ENCODE results near the gene IAH1.

IAH1 gene, protein sequence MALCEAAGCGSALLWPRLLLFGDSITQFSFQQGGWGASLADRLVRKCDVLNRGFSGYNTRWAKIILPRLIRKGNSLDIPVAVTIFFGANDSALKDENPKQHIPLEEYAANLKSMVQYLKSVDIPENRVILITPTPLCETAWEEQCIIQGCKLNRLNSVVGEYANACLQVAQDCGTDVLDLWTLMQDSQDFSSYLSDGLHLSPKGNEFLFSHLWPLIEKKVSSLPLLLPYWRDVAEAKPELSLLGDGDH

DNA sequence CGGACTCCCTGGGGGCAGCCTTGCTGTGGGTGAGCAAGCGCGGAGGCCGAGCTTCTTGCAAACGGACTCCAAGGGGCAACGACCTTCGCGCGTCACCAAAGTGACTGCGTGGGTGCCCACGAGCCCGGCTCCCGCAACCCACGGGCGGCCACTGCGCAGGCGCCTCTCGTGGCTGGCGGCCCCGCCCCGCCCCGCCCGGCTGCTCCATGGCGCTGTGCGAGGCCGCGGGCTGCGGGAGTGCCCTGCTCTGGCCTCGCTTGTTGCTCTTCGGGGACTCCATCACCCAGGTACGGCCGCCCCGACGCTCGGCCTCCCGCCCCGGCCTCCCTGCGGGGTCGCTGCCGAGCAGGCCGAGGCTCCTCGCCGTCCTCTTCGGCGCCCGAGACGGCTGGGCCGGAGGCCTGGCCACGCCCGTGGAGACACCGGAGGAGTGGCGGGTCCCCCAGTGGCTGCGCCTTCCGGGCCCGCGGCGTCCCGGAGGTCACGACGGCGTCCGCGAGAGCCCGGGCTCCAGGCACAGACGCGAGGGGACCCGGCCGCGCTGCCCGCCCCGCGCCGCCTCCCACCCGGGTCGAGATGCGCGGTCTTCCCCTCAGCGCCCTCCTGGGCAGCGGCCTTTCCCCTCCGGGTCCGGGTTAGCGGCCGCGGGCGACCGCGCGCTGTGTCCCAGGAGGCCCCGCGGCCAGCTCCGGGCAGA lies at the start of gene IAH1:
TSS of gene IAH1 (plus strand) at position 191 of the 697 bp plus-strand sequence. CDS start at position 207, 16 bp downstream.
- DNase-seq (ENCODE audit: low read depth in 2 of 3, low spot score in 1 of 3) = peak; percentile 34 to 67 (median 35)

DNA sequence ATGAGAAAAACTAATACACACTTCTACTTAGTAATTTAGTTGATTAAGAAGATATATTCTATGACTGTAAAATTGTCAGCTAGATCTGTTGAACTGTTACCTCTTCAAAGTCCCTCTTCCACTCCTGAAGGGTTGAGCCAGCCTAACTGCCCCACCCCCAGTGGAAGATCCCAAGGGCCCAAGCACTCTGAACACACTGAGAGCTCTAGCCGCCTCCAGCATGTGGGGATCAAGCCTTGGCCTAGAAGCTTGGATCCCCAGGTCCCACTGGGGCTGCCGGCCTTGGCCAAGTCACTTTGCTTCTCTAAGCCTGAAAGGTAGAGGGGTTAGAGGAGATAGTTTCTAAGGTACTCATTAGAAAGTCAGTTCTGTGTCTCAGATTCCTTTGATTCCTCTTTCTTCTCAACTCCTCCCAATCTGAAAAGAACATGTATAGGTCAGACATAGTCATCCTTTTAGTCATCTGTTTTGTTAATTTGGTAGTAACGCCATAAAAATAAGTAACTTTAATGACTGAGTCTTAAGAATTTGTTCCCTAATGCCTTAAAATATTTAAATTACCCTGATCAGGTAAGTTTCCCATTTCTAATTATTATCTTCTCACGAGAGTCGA lies 45.3 kb upstream of the IAH1 start:
- no peak for DNase-seq (ENCODE audit: low read depth in 2 of 3, low spot score in 1 of 3)

DNA sequence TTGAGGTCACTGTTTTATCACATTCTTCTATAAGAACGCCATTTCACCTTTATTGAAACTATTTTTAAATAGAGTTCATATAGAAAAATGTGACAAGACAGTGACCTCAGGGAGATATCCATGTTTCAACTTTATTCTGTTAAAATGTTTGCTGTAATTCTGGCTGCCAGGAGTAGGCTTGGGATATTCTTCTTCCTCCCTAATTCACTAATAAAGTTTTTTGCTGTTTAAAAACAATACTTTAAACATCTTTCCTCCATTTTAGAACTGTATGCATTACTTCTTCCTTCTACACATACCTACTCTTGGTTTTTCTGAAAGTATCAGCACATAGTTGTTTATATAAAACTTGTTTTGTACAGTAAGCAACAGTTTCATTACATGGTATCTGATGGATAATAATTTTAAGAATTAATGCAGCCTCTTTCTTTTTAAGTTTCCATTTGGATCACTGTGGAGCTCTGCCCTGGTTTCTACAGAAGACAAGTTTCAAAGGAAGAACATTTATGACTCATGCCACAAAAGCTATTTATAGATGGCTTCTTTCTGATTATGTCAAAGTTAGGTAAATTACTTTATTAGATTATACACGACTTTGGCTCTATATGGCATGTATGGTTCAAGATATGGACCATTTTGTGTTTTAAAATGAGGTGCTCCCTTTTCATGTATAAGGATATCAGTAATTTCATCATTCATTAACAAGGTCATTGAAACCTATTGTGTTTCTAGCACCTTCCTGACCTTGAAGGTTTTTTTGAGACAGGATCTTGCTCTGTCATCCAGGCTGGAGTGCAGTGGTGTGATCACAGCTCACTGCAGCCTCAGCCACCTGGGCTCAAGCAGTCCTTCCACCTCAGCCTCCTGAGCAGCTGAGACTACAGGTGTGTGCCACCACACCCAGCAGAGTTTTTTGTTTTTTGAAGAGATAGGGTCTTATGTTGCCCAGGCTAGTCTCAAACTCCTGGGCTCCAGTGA lies 43.7 kb upstream of the IAH1 start:
- no peak for DNase-seq (ENCODE audit: low read depth in 2 of 3, low spot score in 1 of 3)

DNA sequence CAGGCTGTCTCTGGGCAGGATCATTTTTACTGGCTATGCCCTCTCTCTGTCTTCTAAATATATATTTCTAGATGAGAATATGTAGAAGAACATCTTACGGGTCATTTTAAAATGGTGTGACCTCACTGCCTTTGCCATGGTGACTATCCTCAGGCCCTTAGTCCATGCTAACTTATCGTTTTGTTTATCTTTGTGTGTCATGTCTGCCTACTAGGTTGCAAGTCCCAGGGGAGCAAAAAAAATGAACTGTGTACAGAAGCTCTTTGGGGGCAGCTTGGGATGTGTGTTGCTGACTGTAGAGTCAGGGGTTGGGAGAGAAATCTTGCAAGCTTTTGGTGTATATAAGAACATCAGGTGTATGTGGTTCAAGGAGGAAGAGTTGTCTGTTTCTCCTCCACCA lies 39.9 kb upstream of the IAH1 start:
- DNase-seq (ENCODE audit: low read depth in 2 of 3, low spot score in 1 of 3) = no peak

DNA sequence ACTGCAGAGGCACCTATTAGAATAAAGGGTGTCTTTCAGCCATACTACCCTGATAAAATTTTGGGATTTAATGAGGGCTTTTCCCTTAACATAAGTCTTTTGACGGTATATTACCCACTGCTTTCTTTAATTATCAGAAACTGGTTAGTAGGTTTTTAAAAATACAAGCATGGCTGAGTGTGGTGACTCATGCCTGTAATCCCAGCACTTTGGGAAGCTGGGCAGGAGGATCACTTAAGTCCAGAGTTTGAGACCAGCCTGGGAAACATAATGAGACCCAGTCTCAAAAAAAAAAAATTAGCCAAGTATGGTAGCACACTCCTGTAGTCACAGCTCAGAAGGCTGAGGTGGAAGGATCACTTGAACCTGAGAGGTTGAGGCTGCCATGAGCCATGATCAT lies 34.8 kb upstream of the IAH1 start:
- no peak for DNase-seq (ENCODE audit: low read depth in 2 of 3, low spot score in 1 of 3)

DNA sequence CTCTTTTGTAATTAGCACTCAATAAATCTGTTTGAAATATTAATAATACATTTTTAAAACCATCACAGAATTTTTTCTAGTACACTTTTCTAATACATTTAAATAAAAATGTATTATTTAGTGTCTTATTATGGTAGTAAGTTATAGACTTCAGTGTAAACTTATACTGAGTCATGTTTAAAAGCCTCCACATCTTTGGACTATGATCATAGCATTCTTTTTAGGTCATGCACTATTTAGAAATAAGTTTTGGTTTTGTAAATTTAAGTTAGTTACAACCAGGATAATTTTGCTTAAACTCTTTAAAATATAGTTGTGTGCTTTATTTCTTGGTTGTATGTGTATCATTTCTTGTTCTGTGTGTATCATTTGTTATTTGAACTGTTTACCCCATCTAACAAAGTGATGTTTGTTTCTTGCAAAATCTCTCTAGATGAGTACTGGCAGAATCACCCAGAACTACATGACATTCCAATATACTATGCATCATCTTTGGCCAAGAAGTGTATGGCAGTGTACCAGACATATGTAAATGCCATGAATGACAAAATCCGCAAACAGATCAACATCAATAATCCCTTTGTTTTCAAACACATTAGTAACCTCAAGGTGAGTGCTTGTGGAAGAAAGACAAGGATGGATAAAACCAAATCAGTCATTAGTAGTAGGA lies 34.2 kb upstream of the IAH1 start:
- DNase-seq (ENCODE audit: low read depth in 2 of 3, low spot score in 1 of 3) = no peak

DNA sequence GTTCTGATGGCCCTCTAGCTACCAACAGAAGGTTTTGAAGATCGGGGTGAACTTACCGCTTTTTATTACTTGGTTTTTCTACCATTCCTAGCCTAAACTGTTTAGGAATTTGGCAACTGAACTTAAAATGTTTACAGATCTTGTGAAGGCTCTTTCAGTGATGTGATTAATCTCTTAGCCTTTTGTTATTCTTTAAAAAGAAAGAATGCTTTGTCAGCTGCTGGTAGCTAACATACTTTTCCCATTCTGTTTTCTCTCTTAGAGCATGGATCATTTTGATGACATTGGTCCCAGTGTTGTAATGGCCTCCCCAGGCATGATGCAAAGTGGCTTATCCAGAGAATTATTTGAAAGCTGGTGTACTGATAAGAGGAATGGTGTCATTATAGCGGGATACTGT lies 32.8 kb upstream of the IAH1 start:
- no peak for DNase-seq (ENCODE audit: low read depth in 2 of 3, low spot score in 1 of 3)

DNA sequence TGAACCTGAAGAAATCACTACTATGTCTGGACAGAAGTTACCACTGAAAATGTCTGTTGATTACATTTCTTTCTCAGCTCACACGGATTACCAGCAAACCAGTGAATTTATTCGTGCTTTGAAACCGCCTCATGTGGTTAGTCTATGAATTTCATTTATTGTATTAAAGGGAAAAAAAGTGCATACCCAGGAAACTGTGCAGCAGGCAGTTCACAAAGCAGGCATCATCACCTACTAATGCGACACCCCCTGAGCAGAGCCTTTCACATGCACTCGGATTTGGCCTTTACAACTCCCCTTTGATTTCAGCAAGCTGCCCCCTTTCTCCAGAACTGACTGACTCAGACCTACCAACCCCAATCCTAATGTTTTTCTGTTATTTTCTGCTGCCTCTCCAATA lies 30.8 kb upstream of the IAH1 start:
- no peak for DNase-seq (ENCODE audit: low read depth in 2 of 3, low spot score in 1 of 3)

DNA sequence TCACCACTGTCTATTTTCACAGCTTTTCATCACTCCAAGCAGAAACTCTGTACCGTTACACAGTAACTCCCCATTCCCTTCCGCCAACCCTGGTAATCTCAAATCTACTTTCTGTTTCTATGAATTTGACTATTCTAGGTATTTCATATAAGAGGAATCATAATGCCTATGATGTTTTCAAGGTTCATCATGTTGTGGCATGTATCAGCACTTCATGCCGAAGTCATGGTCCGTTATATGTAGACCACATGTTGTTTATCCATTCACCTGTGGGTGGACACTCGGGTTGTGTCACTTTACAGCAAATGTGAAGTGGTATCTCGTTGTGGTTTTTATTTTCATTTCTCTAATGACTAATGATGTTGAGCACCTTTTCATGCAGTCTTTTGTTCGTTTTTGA lies 29.3 kb upstream of the IAH1 start:
- DNase-seq (ENCODE audit: low read depth in 2 of 3, low spot score in 1 of 3) = no peak

DNA sequence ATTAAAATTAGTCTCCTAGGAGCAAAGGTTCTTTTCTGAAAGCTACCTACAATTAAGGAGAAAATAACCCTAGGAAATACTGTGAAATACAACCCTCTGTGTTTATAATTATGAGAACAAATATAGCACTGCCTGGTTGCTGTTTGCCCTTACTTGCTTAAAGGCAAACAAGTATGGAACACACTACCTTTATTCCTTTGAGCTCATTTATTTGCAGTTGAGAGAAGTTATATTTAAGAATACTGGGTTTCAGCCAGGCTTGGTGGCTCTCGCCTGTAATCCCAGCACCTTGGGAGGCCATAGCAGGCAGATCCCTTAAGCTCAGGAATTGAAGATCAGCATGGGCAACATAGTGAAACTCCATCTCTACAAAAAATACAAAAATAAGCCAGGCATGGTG lies 23.1 kb upstream of the IAH1 start:
- DNase-seq (ENCODE audit: low read depth in 2 of 3, low spot score in 1 of 3) = no peak

DNA sequence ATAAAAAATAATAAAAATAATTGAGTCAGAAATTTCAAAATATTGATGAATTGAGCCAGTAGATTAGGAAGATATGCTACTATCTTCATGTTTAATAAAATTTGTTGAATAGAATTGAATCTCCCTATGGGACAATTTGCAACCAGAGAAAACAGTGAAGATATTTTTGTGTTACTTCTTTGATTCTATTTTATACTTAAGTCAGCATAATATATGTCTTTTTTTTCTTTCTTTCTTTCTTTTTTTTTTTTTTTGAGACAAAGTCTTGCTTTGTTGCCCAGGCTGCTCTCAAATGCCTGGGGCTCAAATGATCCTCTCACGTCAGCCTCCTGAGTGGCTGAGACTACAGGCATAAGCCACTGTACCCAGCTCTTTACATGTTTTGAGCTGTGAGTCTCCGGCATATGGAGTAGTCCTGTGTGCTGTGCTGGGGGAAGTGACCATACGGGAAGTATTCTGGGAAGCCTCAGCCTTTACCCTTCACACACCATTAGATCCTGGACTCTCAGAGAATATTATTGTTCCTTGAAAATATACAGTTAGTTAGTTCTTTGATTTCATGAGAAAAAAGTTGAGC lies 13.8 kb upstream of the IAH1 start:
- DNase-seq (ENCODE audit: low read depth in 2 of 3, low spot score in 1 of 3) = no peak

DNA sequence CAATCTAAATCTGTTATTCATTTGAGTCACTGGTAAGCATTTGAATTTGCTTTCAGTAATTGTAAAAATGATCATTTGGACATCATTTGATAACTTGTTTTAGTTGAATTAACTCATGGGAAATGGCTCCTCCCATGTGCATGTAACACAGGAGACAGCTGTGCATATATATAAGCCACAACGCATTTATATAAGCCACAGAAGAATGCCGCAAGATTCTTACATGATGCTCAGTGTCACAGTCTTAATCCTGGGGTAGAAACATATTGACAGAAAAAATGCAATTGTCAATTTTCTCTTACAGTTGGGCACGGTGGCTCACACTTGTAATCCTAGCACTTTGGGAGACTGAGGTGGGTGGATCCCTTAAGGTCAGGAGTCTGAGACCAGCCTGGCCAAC lies 13.3 kb upstream of the IAH1 start:
- no peak for DNase-seq (ENCODE audit: low read depth in 2 of 3, low spot score in 1 of 3)

DNA sequence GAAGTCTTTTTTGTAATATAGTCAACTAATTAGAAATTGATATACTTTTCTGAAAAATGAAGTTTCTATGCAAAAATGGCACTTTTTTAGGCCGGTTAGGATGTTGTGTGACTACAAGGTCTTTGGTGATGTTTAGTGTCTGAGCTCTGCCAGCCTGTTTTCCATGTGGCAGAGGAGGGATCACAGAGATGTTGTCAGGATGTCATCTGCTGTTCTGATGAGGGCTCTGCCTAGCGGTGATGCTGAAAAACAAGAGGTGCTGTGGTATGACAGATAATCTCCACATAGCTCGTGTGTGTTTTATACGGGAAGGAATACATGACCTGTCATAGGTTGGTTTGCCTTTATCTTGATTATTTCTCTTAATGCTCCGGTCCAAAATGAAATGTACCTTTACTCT lies 12.0 kb upstream of the IAH1 start:
- DNase-seq (ENCODE audit: low read depth in 2 of 3, low spot score in 1 of 3) = no peak

DNA sequence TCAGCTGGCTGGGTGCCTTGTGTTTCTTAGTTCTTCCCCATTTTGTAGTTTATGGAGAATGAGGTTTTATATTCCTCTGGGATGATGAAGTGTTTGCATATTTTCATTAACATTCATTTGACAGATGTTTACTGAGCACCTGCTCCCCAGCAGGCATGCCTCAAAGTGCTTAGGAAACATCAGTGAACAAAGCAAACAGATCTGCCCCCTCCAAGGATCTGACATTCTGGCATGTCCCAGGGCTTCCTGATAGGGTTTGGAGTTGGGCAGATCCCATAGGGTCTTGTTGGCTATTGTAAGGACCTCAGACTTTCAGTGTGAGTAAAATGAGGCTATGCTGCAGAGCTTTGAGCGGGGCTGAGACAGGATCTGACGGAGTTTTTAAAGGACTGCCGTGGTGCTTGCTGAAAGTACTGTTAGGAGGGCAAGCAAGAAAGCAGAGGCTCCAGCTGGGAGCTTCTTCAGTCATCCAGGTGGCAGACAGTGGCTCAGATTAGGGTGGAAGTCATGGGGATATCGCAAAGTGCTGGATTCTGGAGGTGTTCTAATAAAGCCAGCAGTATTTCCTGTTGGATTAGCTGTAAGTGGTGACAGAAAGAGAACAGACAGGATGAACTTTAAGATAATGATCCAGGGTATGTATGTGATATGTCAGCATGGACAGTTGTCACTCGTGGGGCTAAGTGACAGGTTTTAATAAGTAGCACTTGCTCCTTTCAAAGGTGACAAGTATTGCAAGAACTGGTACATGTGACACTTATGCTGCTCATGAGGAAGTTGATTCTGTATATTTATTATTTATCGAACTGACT lies 11.3 kb upstream of the IAH1 start:
- no peak for DNase-seq (ENCODE audit: low read depth in 2 of 3, low spot score in 1 of 3)

DNA sequence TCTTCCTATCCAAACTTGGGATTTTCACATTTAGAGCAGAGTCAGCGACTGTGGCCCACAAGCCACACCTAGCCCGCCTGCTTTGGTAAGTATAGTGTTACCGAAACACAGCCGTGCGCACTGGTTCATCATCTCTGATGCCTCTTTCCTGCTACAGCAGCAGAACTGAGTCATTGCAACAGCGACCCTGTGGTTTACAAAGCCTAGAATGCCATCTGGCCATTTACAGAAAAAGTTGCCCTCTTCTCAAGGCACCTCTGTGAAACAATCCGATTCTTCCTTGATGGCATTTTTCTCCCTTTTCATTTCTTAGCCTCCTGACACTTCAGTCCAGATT lies 10.7 kb upstream of the IAH1 start:
- no peak for DNase-seq (ENCODE audit: low read depth in 2 of 3, low spot score in 1 of 3)

DNA sequence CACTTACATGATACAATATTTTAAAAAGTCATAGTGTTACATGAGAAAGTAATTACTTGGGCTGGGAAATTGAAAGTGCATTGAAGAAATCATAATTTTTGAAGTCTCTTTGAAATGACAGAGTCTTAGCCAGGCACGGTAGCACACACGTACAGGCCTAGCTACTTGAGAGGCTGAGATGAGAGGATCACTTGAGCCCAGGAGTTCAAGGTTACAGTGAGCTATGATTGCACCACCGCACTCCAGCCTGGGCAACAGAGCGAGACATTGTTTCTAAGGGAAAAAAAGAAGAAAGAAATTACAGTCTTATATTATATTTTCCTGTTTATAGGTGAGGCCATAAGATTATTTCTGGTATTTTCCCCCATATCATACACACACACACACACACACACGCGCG lies 9.2 kb upstream of the IAH1 start:
- DNase-seq (ENCODE audit: low read depth in 2 of 3, low spot score in 1 of 3) = no peak

DNA sequence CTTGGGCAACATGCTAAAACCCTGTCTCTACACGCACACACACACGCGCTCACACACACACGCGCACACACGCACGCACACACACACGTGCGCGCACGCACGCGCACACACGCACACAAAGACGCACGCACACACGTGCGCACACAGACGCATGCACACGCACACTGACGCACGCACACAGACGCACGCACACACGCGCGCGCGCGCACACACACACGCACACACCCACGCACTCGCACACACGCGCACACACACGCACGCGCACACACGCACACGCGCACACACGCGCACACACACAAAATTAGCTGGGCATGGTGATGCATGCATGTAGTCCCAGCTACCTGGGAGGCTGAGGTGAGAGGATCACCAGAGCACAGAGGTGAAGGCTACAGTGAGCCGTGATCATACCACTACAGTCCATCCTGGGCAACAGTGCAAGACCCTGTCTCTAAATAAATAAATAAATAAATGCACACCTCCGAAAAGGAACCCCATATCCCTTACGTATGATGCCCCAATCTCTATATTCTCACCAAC lies 8.1 kb upstream of the IAH1 start:
- no peak for DNase-seq (ENCODE audit: low read depth in 2 of 3, low spot score in 1 of 3)

DNA sequence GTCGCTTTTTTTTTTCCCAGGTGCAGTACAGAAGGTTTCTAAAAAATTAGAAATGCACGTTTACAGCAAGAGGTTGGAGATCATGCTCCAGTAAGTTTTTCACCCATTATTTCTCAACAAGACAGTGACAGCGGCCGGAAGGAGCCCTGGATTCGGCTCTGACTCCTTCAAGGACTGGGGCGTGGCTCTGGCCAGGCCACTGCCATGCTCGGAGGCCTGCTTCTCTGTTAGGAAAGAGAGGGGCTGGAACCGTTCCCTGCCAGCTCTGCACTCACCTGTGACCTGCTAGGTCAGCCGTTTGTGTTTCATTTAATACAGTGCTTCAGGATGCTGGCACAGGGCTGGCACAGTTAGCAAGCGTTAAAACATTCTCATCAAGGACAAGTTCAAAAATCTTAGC lies 6.7 kb upstream of the IAH1 start:
- no peak for DNase-seq (ENCODE audit: low read depth in 2 of 3, low spot score in 1 of 3)

DNA sequence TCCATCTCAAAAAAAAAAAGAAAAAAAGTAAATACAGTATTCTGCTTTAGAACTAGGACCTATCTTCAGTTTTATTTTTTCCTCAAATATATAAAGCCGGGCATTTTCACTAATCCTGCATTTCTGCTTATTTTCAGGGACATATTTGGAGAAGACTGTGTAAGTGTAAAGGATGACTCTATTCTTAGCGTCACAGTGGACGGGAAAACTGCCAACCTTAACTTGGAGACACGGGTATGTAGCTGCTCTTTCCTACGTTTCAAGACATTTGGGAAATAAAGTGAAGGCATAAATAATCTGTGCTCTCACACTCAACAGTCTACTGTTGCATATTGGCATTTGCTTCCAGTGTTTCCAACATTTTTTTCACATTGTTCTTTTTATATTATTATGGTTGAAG lies 3.1 kb upstream of the IAH1 start:
- no peak for DNase-seq (ENCODE audit: low read depth in 2 of 3, low spot score in 1 of 3)

DNA sequence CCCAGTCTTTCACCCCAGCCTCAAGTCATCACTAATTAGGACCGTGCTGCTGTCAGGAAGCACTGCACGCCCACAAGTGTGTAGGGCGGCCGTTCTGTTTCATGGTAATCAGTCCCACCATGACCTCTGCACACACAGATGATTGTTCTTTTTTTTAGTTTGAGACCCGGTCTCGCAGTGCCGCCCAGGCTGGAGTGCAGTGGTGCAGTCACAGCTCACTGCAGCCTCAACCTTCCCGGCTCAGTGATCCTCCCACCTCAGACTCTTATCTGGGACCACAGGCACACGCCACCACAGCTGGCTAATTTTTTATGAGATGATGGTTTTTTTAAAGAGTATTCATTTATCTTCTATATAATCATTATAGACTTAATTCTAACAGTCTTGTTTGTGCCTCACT lies 1.8 kb upstream of the IAH1 start:
- DNase-seq (ENCODE audit: low read depth in 2 of 3, low spot score in 1 of 3) = no peak
